Natural killer cell (primary cell): Measurements from ENCODE around the gene KSR1. TPM values are rescaled to one million over a fixed set of nuclear protein-coding genes. Genes with fewer than 3 reads are reported as not detected.
"Not testable (repeated sequence)": the region's sequence is repeated elsewhere in the genome, so short reads cannot be mapped to it uniquely, and the experiment has no call there.

ENCODE experiments used
- ATAC-seq, 3 donors: fragments of 150-1000 bp in 2 of 3; fragments of 200-7000 bp in 1 of 3; cut with Tn5 transposase; 1 replicate in 1 of 3; 2 replicates in 2 of 3; pipeline ENCODE4 v1.10.0; 2021; ENCODE audit warnings: mild to moderate bottlenecking in 2 of 3, moderate library complexity in 2 of 3
- DNase-seq, 2 donors: peaks; one replicate each; pipeline versions ENCODE4 v3.0.0 to v3.0.0-alpha.2; 2013 to 2021; ENCODE audit warnings: mixed read lengths in 1 of 2
- H3K27ac ChIP-seq: one replicate; pipeline ENCODE4 v1.5.1; 2013; ENCODE audit warnings: mild to moderate bottlenecking, low read length
- H3K27me3 ChIP-seq: one replicate; pipeline ENCODE4 v1.6.1; 2013; ENCODE audit warnings: low read length; ENCODE audit not compliant: control insufficient read depth, insufficient read depth
- H3K36me3 ChIP-seq: one replicate; pipeline ENCODE4 v1.6.1; 2013; ENCODE audit warnings: low read length; ENCODE audit not compliant: control insufficient read depth, insufficient read depth
- H3K4me1 ChIP-seq: one replicate; pipeline ENCODE4 v1.6.1; 2013; ENCODE audit warnings: low read length; ENCODE audit not compliant: control insufficient read depth, insufficient read depth
- H3K4me3 ChIP-seq: one replicate; pipeline ENCODE4 v1.5.1; 2013; ENCODE audit warnings: low read length
- H3K9me3 ChIP-seq: one replicate; pipeline ENCODE4 v1.6.1; 2013; ENCODE audit warnings: low read length; ENCODE audit not compliant: control insufficient read depth, insufficient read depth
- H3K27ac Mint-ChIP-seq, 2 donors: one replicate each; pipeline ENCODE4 v1.8.0; 2022; ENCODE audit warnings: mild to moderate bottlenecking in 2 of 2, mixed read lengths in 2 of 2, moderate library complexity in 1 of 2
- H3K27me3 Mint-ChIP-seq, 2 donors: one replicate each; pipeline ENCODE4 v1.8.0; 2022; ENCODE audit warnings: low read depth in 2 of 2, mixed read lengths in 2 of 2
- H3K36me3 Mint-ChIP-seq: one replicate; pipeline ENCODE4 v1.8.0; 2022; ENCODE audit warnings: mixed read lengths
- H3K4me1 Mint-ChIP-seq, 2 donors: one replicate each; pipeline ENCODE4 v1.8.0; 2022; ENCODE audit warnings: mixed read lengths in 2 of 2
- H3K4me3 Mint-ChIP-seq: one replicate; pipeline ENCODE4 v1.8.0; 2022; ENCODE audit warnings: mild to moderate bottlenecking, moderate library complexity, mixed read lengths
- H3K9me3 Mint-ChIP-seq, 2 donors: one replicate each; pipeline ENCODE4 v1.8.0; 2022; ENCODE audit warnings: mixed read lengths in 2 of 2
- CTCF ChIP-seq: fragments of 200-600 bp; IDR thresholded peaks from one replicate; pipeline ENCODE4 v1.8.0; 2022; ENCODE audit warnings: antibody characterized with exemption
- WGBS: methylation state at CpG from one replicate; pipeline ENCODE4 v1.1.7; 2013; ENCODE audit warnings: missing lambda C conversion rate; ENCODE audit not compliant: insufficient coverage; 5-methylcytosine and 5-hydroxymethylcytosine counted together
- intact Hi-C: fragments of 100-400 bp; cut with micrococcal nuclease; formaldehyde crosslinking; loops from one replicate; pipeline ENCODE4 v1.14.2; 2022
- total RNA-seq, 4 donors: library from RNA; stranded (reverse); fragments of 120-200 nt in 1 of 4; gene quantifications; one replicate each; pipeline versions ENCODE4 v1.2.3 to v1.2.4, GENCODE V29; 2013 to 2022

Gene KSR1
- total RNA-seq, 3 donors from 2014 or later (not counting 1 experiment from before 2014, with no cell fraction given), result 46.4 to 63.1 (median 59.2) TPM

- peaks cover 11 to 15% of the 10 kb centered on the region in 2 donors for H3K4me1 Mint-ChIP-seq
- no peaks in the 10 kb centered on the region for H3K27me3 Mint-ChIP-seq
Observed at GRCh38 chr17:27649929-27650328, 193.7 kb downstream of the KSR1 start.

GRCh38 chr17:27650836-27651235 lies 194.6 kb downstream of the KSR1 start:
- TF ChIP-seq CTCF, result no peak
- Mint-ChIP-seq H3K27ac (no peak overlapping the region), H3K36me3 (no peaks in the 10 kb centered on the region), H3K4me3 (no peak overlapping the region), H3K27me3 (no peaks in the 10 kb centered on the region), H3K9me3 (no peaks in the 10 kb centered on the region), H3K4me1 (peaks cover 11 to 16% of the 10 kb centered on the region in 2 donors)
- H3K36me3 ChIP-seq, result peaks cover 16% of the 10 kb centered on the region
- peaks cover 7% of the 10 kb centered on the region for H3K4me1 ChIP-seq
- DNase-seq, result no peak
- H3K27me3 ChIP-seq, result no peaks in the 10 kb centered on the region
- no peaks in the 10 kb centered on the region for H3K9me3 ChIP-seq
- no peak overlapping the region for H3K4me3 ChIP-seq
- ATAC-seq, result no peak
- intact Hi-C loops, result loop anchor here (1.0 to 5.0 kb wide), 3 partner anchors 48 to 414 kb away; no protein-coding TSS in a partner anchor
- H3K27ac ChIP-seq, result no peak overlapping the region
- WGBS, result 87% methylated on average over 11 of the region's 11 CpGs

More at GRCh38 chr17:27649929-27650328, 193.7 kb downstream of the KSR1 start:
- H3K4me3 ChIP-seq, result no peak overlapping the region
- intact Hi-C loops, result loop anchor here (2.0 to 5.0 kb wide), 2 partner anchors 298 to 413 kb away; no protein-coding TSS in a partner anchor
- H3K36me3 Mint-ChIP-seq, result no peaks in the 10 kb centered on the region
- H3K36me3 ChIP-seq, result peaks cover 16% of the 10 kb centered on the region
- no peak overlapping the region for H3K4me3 Mint-ChIP-seq
- WGBS, result 93% methylated on average over 16 of the region's 16 CpGs
- H3K27me3 ChIP-seq, result no peaks in the 10 kb centered on the region
- no peak for TF ChIP-seq CTCF
- no peak overlapping the region for H3K27ac Mint-ChIP-seq
- H3K27ac ChIP-seq, result no peak overlapping the region
- no peaks in the 10 kb centered on the region for H3K9me3 ChIP-seq
- DNase-seq, result no peak
- peaks cover 7% of the 10 kb centered on the region for H3K4me1 ChIP-seq
- ATAC-seq, result no peak
- no peaks in the 10 kb centered on the region for H3K9me3 Mint-ChIP-seq

- 53% methylated on average over 15 of the region's 16 CpGs for WGBS
- H3K27ac Mint-ChIP-seq, result no peak overlapping the region
- H3K27me3 Mint-ChIP-seq, result no peaks in the 10 kb centered on the region
- Histone ChIP-seq H3K36me3 (peaks cover 8% of the 10 kb centered on the region), H3K4me3 (no peak overlapping the region), H3K27me3 (no peaks in the 10 kb centered on the region), H3K9me3 (no peaks in the 10 kb centered on the region), H3K27ac (no peak overlapping the region), H3K4me1 (peaks cover 7% of the 10 kb centered on the region)
- ATAC-seq (peak; percentile 69 to 88 (median 82)), DNase-seq (peak; percentile 64 to 81)
- peaks cover 11 to 16% of the 10 kb centered on the region in 2 donors for H3K4me1 Mint-ChIP-seq
- no peaks in the 10 kb centered on the region for H3K36me3 Mint-ChIP-seq
- no peaks in the 10 kb centered on the region for H3K9me3 Mint-ChIP-seq
- H3K4me3 Mint-ChIP-seq, result no peak overlapping the region
- TF ChIP-seq CTCF, result peak; percentile 79
- intact Hi-C loops, result loop anchor here (1.0 to 5.0 kb wide), 3 partner anchors 48 to 415 kb away; no protein-coding TSS in a partner anchor
Observed at GRCh38 chr17:27651411-27652345, 195.4 kb downstream of the KSR1 start.

- not testable (repeated sequence) for ATAC-seq, H3K27ac ChIP-seq, H3K4me3 ChIP-seq, H3K36me3 Mint-ChIP-seq, H3K27ac Mint-ChIP-seq, H3K27me3 Mint-ChIP-seq, H3K27me3 ChIP-seq, H3K9me3 ChIP-seq, DNase-seq, H3K36me3 ChIP-seq, H3K4me1 ChIP-seq, H3K9me3 Mint-ChIP-seq, H3K4me3 Mint-ChIP-seq
- intact Hi-C loops, result loop anchor here (5.0 kb wide), 1 partner anchor 301 kb away; no protein-coding TSS in a partner anchor
- 77% methylated on average over 8 of the region's 9 CpGs for WGBS
- H3K4me1 Mint-ChIP-seq, result peaks cover 6 to 10% of the 10 kb centered on the region in 2 donors
Observed at GRCh38 chr17:27653449-27653971, 197.3 kb downstream of the KSR1 start.
